HL-60 (cell line): ENCODE measurements around the gene NDUFC2.
A peak's percentile ranks its signal among the peaks of the same experiment; 100 is the strongest.

Experiments
- CTCF ChIP-seq: IDR thresholded peaks from one replicate; pipeline ENCODE4 v1.5.1; 2011; ENCODE audit warnings: low read length, control low read depth, inconsistent platforms; ENCODE audit not compliant: insufficient read depth
- GABPA ChIP-seq: IDR thresholded peaks from 2 replicates; pipeline ENCODE4 v1.6.1; 2012; ENCODE audit warnings: low read depth

- TF ChIP-seq CTCF (no peak), GABPA (peak; percentile 87)
These were observed at the start of gene NDUFC2 for GRCh38 chr11:78079232-78080083.
